ENCODE measurements around the gene TMEM168.
"Not testable (repeated sequence)": the region's sequence is repeated elsewhere in the genome, so short reads cannot be mapped to it uniquely, and the experiment has no call there.

TMEM168 gene

DNA sequence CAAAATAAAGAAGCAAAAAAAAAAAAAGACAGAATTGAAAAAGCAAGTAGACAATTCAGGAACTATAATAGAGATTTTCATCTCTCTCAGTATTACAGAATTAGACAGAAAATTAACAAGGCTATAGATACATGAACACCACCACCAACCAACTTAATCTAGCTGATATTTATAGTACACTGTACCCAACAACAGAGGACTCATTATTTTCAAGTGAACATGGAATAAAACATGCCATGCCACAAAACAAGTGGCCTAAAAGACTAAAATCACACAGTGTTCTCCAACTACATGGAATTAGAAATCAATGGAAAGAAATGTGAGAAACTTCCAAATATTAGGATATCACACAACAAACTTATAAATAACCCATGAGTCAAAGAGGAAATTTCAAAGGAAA, 9.1 kb downstream of the TMEM168 start:
- no peak for DNase-seq (ENCODE audit: low read depth in 3 of 3)

DNA sequence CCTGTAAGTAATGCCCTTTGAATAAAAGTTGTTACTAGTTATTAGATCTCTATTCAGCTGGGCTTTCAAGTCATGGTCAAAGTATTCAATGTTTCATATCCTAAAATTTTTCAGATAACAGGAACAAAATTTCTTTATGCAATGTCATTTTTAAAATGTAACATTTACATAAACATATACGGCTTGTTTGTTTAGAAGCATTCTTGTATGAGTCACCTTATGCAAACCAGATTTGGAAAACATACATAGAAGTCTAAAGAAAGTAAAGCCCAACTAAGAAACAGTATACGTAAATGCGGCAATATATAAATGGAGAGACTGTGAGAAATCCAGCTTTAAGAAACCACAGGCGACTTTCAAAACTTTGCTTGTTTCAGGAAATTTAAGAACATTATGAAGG, 10.5 kb downstream of the TMEM168 start:
- DNase-seq (ENCODE audit: low read depth in 3 of 3): no peak

GRCh38 chr7:112777406-112777805, 12.8 kb downstream of the TMEM168 start:
- DNase-seq (ENCODE audit: low read depth in 3 of 3): no peak

- DNase-seq (ENCODE audit: low read depth in 3 of 3): no peak
Measured at GRCh38 chr7:112771166-112771565, 19.0 kb downstream of the TMEM168 start.

DNA sequence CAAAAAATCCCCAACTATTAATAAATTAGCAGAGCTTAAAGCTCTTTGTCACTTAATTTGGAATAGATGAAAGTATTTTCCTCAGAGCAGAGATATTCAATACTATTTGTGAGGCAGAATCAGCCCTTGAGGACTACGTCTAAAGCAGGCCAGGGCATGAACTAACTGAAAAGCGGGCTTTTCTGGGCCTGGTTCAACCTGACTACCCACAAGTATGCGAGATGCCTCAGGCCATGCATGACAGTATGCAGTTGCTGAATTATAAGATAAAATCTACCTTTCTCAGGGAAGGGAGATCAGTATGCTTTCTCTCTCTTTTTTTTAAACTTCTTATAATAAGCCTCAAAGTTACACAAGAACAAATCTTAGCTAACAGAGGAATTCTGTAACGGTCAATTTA, 20.1 kb downstream of the TMEM168 start:
- DNase-seq (ENCODE audit: low read depth in 3 of 3): no peak

DNA sequence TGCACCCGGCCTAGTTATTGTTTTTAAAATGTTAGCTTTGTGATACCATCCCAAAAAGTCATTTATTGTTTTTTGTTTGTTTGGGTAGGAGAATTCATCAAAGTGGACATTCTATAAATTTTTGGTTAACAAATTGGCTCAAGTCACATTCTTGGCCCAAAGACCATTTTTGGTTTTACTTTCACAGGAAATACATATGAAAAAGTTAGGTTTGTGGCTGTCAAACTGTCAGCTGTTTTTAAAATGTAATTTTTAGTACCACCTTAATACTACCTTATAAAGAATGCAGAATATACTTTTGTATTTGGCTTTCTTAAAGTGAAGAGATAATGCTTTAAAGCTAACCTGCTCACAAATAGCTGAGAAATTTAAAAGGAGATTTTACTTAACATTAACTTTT, 25.1 kb downstream of the TMEM168 start:
- DNase-seq (ENCODE audit: low read depth in 3 of 3): no peak

DNA sequence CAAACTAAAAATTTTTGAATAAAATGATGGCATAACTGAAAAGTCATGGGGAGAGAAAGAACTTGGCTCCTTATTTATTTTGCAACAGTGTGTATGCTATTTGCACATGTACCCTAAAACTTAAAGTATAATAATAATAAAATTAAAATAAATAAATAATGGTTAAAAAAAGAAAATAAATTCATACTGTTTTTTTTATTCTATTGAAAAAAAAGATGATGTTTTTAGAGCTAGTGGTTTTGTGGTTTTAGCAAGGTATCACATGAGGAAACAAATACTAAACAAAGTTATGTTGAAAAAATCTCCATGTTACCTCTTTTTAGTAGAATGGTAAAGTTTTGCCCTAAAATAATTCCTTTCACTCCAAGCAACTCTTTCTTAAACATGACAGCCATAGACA, 26.2 kb downstream of the TMEM168 start:
- no peak for DNase-seq (ENCODE audit: low read depth in 3 of 3)

DNA sequence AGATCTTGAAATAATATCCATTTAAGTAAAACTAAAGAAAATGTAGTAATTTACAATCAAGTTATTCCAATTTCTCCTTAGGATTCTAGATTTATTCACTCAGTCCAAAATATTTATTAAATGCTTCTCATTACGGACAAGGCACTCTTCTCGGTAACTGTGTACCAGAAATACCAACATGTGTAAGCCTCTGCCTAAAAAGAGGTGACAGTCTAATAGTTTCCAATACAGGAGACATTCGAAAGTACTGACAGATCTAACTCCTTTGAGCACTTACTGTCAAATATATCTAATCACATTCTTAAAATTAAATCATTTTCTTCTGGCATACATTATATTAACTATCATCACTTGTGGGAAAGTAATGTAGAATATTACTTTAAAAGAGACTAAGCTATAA, 26.9 kb downstream of the TMEM168 start:
- DNase-seq (ENCODE audit: low read depth in 3 of 3): no peak

GRCh38 chr7:112759905-112760304, 30.3 kb downstream of the TMEM168 start:
- DNase-seq (ENCODE audit: low read depth in 3 of 3): no peak

- no peak for DNase-seq (ENCODE audit: low read depth in 3 of 3)
Measured at GRCh38 chr7:112757337-112757736, 32.9 kb downstream of the TMEM168 start.

DNA sequence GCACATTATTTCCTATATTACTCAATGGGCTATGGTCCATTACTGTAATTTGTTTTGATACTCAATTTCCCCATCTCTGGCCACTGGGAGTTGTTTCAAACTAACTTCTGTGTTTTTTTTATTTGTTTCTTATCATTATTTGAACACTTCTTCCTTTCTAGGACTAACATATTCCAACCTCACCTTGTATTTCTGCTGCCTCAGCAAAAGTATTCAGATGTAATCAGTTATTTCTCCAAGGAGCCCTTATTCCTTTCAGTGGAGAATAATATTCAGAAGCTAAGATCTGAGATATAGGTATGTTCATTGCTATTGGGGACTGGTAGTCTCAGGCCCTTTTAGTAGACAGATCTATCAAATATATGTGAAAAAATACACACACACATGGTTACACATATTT, 36.9 kb downstream of the TMEM168 start:
- no peak for DNase-seq (ENCODE audit: low read depth in 3 of 3)

GRCh38 chr7:112752576-112752975, 37.6 kb downstream of the TMEM168 start:
- no peak for DNase-seq (ENCODE audit: low read depth in 3 of 3)

DNA sequence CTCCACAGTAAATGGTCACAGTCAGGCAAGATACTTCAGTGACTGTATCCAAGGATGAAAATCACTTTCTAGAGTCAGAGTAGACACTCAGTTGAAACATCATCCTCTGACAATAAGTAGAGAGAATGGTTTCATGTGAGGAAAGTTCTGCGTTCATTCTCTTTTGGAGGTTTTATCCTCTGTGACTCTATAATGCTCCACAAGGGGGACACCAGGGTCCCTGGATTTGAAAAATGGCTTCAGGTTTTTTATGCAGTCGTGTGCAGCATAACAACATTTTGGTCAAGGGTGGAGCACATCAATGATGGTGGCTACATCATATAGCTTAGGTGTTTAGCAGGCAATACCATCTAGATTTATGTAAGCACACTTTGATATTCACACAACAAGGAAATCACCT, 40.4 kb downstream of the TMEM168 start:
- no peak for DNase-seq (ENCODE audit: low read depth in 3 of 3)

DNA sequence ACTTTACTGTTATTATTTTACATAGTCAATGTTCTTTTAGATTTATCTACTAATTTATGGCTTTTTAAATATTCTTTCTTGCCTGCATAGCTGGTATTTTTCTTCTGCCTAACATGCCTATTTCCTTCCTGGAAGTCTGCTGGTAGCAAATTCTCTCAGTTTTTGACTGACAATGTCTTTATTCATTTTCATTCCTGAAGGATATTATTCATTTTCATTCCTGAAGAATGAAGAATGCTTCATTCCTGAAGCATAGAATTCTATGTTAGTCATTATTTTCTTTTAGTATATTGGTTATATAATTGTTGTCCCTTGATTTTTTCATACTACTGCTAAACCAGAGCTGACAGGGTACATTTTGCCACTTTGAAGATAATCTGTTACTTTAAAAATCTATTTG, 41.8 kb downstream of the TMEM168 start:
- no peak for DNase-seq (ENCODE audit: low read depth in 3 of 3)

DNA sequence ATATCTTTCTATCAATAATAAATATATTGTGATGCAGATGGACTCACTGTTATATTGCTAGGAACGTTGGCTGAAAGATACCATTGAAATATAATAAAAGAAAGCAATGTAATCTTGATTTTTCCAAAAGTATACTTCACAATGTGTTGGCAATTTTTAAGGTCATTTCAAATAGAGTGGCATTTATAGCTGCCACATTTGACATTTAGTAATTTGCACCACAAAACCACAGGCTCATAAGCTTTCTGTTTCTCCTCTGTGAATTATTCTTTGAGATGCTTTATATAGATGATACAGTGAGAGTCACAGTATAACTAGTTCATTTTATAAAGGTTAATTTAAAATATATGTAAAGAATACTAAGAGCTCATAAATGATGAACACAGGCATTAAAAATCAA, 44.6 kb downstream of the TMEM168 start:
- DNase-seq (ENCODE audit: low read depth in 3 of 3): no peak

GRCh38 chr7:112744818-112745217, 45.4 kb downstream of the TMEM168 start:
- no peak for DNase-seq (ENCODE audit: low read depth in 3 of 3)

DNA sequence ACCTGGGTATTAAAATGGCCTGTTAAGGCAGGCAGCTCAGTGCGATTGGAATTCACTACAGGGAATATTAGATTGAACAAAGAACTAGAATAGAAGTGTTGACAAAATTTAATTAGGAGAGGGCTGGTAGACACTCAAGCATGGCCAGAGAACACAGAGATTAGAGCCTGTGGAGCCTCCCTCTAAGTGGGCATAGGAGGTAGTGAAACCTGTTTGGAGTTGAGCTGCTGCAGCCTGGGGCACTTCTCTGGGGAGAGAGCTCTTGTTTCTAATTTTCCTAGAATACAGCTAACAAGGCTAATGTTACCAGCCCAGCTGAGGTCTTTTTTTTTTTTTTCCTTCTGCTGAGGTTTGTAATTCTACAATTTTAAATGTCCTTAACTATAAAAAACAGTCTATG, 46.4 kb downstream of the TMEM168 start:
- DNase-seq (ENCODE audit: low read depth in 3 of 3): no peak

DNA sequence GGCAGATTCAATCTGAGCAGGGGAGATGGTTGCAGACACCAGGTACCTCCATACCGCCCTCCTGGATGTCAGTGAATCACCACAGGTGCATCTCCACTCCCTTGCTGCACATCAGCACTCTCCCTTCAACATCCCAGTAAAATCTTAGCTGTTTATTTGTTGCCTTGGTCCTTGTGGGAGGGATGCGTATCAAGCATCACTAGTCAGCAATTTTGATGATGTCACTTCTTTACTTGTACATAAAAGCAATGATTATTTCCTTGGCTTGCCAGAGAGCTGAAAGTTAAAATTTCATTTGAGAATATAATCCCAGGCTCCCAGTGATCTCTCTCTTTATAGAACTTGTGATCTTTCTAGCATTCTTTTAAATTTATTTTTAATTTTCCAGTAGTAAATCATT, 49.5 kb downstream of the TMEM168 start:
- no peak for DNase-seq (ENCODE audit: low read depth in 3 of 3)

GRCh38 chr7:112739436-112740180, 50.6 kb downstream of the TMEM168 start:
- no peak for DNase-seq (ENCODE audit: low read depth in 3 of 3)

GRCh38 chr7:112735261-112735660, 54.9 kb downstream of the TMEM168 start:
- no peak for DNase-seq (ENCODE audit: low read depth in 3 of 3)

DNA sequence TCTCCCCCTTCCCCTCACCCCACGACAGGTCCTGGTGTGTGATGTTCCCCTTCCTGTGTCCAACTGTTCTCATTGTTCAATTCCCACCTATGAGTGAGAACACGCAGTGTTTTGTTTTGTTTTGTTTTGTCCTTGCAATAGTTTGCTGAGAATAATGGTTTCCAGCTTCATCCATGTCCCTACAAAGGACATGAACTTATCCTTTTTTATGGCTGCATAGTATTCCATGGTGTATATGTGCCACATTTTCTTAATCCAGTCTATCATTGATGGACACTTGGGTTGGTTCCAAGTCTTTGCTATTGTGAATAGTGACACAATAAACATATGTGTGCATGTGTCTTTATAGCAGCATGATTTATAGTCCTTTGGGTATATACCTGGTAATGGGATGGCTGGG, 58.9 kb downstream of the TMEM168 start:
- not testable (repeated sequence) for DNase-seq (ENCODE audit: low read depth in 3 of 3)

- DNase-seq (ENCODE audit: low read depth in 3 of 3): no peak
Measured at GRCh38 chr7:112726076-112726475, 64.1 kb downstream of the TMEM168 start.

DNA sequence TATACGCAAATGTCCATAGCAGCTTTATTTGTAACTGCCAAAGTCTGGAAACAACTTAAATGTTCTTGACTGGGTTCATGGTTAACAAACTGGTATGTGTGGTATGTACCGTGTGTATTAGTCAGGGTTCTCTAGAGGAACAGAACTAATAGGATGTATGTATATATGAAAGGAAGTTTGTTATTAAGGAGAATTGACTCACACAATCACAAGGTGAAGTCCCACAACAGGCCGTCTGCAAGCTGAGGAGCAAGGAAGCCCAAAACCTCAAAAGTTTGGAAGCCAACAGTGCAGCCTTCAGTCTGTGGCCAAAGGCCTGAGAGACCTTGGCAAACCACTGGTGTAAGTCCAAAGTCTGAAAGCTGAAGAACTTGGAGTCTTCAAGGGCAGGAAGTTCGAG, 66.8 kb downstream of the TMEM168 start:
- DNase-seq (ENCODE audit: low read depth in 3 of 3): no peak

DNA sequence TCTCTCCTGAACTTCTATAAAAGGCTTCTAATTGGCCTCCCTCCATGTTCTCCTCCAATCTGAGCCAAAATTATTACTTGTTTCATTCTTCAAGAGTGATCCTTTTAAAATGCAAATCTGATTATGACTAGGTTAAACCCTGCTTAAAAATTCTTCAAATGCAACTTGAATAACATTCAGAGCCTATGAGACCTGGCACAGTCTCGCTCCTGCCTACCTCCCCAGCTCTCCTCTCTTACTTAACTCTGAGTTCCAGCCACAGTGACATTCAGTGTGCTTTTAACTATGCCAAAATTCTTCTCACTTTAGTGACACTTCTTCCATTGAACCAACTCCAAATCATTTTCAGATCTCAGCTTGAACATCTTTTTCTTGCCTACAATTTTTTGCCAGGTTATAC, 68.8 kb downstream of the TMEM168 start:
- DNase-seq (ENCODE audit: low read depth in 3 of 3): no peak

Data from stimulated activated CD4-positive, alpha-beta T cell treated with anti-CD3 and anti-CD28 coated beads, TNF-alpha, amount 100 ng/mL, for 24 hours (primary cell).